ENCODE results near the gene RERE.

The RERE gene

GRCh38 chr1:8687538-8687937 lies 129.9 kb downstream of the RERE start:
- no peak for TF ChIP-seq CTCF (conservative IDR thresholded peaks at IDR 0.05; ENCODE audit: control insufficient read depth, insufficient read depth, low read depth, low read length)
- no peak overlapping the region for H3K4me3 ChIP-seq (ENCODE audit: control insufficient read depth, low read depth, low read length)
- no peak for DNase-seq (ENCODE audit: low read depth)

GRCh38 chr1:8687039-8687438 lies 130.4 kb downstream of the RERE start:
- TF ChIP-seq CTCF (conservative IDR thresholded peaks at IDR 0.05; ENCODE audit: control insufficient read depth, insufficient read depth, low read depth, low read length): no peak
- DNase-seq (ENCODE audit: low read depth): no peak
- no peak overlapping the region for H3K4me3 ChIP-seq (ENCODE audit: control insufficient read depth, low read depth, low read length)

- H3K4me3 ChIP-seq (ENCODE audit: control insufficient read depth, low read depth, low read length): no peak overlapping the region
- no peak for DNase-seq (ENCODE audit: low read depth)
- no peak for TF ChIP-seq CTCF (conservative IDR thresholded peaks at IDR 0.05; ENCODE audit: control insufficient read depth, insufficient read depth, low read depth, low read length)
Measured at GRCh38 chr1:8685463-8685862, 132.0 kb downstream of the RERE start.

GRCh38 chr1:8684590-8684989 lies 132.8 kb downstream of the RERE start:
- H3K4me3 ChIP-seq (ENCODE audit: control insufficient read depth, low read depth, low read length): no peak overlapping the region
- TF ChIP-seq CTCF (conservative IDR thresholded peaks at IDR 0.05; ENCODE audit: control insufficient read depth, insufficient read depth, low read depth, low read length): no peak
- no peak for DNase-seq (ENCODE audit: low read depth)

- DNase-seq (ENCODE audit: low read depth): no peak
- no peak overlapping the region for H3K4me3 ChIP-seq (ENCODE audit: control insufficient read depth, low read depth, low read length)
- TF ChIP-seq CTCF (conservative IDR thresholded peaks at IDR 0.05; ENCODE audit: control insufficient read depth, insufficient read depth, low read depth, low read length): no peak
Measured at GRCh38 chr1:8682573-8682972, 134.9 kb downstream of the RERE start.

GRCh38 chr1:8681911-8682310 lies 135.5 kb downstream of the RERE start:
- DNase-seq (ENCODE audit: low read depth): no peak
- no peak for TF ChIP-seq CTCF (conservative IDR thresholded peaks at IDR 0.05; ENCODE audit: control insufficient read depth, insufficient read depth, low read depth, low read length)
- no peak overlapping the region for H3K4me3 ChIP-seq (ENCODE audit: control insufficient read depth, low read depth, low read length)
